Glutamatergic neuron (in vitro differentiated cells): ENCODE data around the gene DKK3. TPM values are rescaled to one million over a fixed set of nuclear protein-coding genes. Genes with fewer than 3 reads are reported as not detected.

ENCODE experiments used
- DNase-seq: peaks from one replicate; pipeline ENCODE4 v3.0.0; 2022
- H3K27ac Mint-ChIP-seq: one replicate; pipeline ENCODE4 v1.8.0; 2020; ENCODE audit warnings: mild to moderate bottlenecking, mixed read lengths, inconsistent platforms; ENCODE audit not compliant: unreplicated experiment
- H3K27me3 Mint-ChIP-seq: one replicate; pipeline ENCODE4 v1.8.0; 2020; ENCODE audit warnings: mild to moderate bottlenecking, moderate library complexity, mixed read lengths, inconsistent platforms; ENCODE audit not compliant: unreplicated experiment
- H3K36me3 Mint-ChIP-seq: one replicate; pipeline ENCODE4 v1.8.0; 2020; ENCODE audit warnings: mild to moderate bottlenecking, mixed read lengths, inconsistent platforms; ENCODE audit not compliant: unreplicated experiment
- H3K4me1 Mint-ChIP-seq: one replicate; pipeline ENCODE4 v1.8.0; 2020; ENCODE audit warnings: mild to moderate bottlenecking, low read depth, mixed read lengths, inconsistent platforms; ENCODE audit not compliant: unreplicated experiment
- H3K4me3 Mint-ChIP-seq: one replicate; pipeline ENCODE4 v1.8.0; 2020; ENCODE audit warnings: mild to moderate bottlenecking, mixed read lengths, inconsistent platforms; ENCODE audit not compliant: unreplicated experiment
- H3K9me3 Mint-ChIP-seq: one replicate; pipeline ENCODE4 v1.8.0; 2020; ENCODE audit warnings: mild to moderate bottlenecking, moderate library complexity, mixed read lengths, inconsistent platforms; ENCODE audit not compliant: unreplicated experiment
- CTCF ChIP-seq: fragments of 200-600 bp; sonication (generic); IDR thresholded peaks from one replicate; pipeline ENCODE4 v1.5.0; 2021; ENCODE audit not compliant: partially characterized antibody, unreplicated experiment
- total RNA-seq: library from RNA; stranded (reverse); fragmentation: NEBNext Ultra II Directional; extraction: Animal tissue kit (Norgen Biotek cat#: 25700); gene quantifications from one replicate; pipeline ENCODE4 v1.2.1, GENCODE V29; 2021; ENCODE audit not compliant: unreplicated experiment

The DKK3 gene
- total RNA-seq, 1 donor from 2014 or later, result 131 TPM

DNA sequence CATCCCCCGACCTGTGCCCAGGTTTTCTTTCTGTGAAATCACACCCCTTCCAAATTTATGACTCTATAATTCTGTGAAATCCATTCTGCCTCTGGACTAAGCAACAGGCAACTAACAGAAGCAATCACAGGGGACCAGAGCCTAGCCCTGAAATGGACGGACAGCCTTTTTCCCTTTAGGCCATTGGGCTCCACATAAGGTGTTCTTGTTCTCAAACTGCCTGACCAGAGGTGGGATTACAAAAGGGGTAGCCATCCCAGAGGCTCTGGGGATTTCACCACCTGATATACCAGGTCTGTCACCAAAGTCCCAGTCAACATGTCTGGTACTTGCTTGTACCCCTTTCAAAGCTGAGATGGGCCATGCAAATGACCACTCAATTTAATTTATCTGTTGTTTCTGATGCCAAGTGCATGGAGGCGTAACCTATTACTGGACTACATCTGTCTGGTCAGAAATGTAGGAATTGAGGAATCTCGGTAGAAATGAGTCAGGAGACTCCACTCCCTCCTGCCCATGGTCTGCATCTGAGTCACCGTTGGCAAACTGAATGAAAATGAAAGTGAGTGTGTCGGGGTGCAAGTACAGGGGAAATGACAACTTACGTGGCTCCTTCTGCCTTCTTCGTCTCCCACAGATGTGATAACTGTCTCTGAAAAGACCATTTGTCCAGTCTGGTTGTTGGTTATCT, 10.2 kb downstream of the DKK3 start:
- TF ChIP-seq CTCF, result no peak
- DNase-seq, result no peak
- H3K27me3 Mint-ChIP-seq, result peaks cover 7% of the 10 kb centered on the region
- peaks cover 53% of the 10 kb centered on the region for H3K4me1 Mint-ChIP-seq
- peak overlapping the region; percentile 42 for H3K4me3 Mint-ChIP-seq
- H3K9me3 Mint-ChIP-seq, result peaks cover 15% of the 10 kb centered on the region
- peak overlapping the region; percentile 38 for H3K27ac Mint-ChIP-seq
- H3K36me3 Mint-ChIP-seq, result peaks cover 2% of the 10 kb centered on the region

- TF ChIP-seq CTCF, result no peak
- DNase-seq, result no peak
- no peaks in the 10 kb centered on the region for H3K36me3 Mint-ChIP-seq
- peaks cover 7% of the 10 kb centered on the region for H3K27me3 Mint-ChIP-seq
- H3K4me3 Mint-ChIP-seq, result peak overlapping the region; percentile 79
- peaks cover 55% of the 10 kb centered on the region for H3K4me1 Mint-ChIP-seq
- H3K27ac Mint-ChIP-seq, result peak overlapping the region; percentile 98
- peaks cover 14% of the 10 kb centered on the region for H3K9me3 Mint-ChIP-seq
These were observed 11.4 kb downstream of the DKK3 start for GRCh38 chr11:11997049-11997322.

DNA sequence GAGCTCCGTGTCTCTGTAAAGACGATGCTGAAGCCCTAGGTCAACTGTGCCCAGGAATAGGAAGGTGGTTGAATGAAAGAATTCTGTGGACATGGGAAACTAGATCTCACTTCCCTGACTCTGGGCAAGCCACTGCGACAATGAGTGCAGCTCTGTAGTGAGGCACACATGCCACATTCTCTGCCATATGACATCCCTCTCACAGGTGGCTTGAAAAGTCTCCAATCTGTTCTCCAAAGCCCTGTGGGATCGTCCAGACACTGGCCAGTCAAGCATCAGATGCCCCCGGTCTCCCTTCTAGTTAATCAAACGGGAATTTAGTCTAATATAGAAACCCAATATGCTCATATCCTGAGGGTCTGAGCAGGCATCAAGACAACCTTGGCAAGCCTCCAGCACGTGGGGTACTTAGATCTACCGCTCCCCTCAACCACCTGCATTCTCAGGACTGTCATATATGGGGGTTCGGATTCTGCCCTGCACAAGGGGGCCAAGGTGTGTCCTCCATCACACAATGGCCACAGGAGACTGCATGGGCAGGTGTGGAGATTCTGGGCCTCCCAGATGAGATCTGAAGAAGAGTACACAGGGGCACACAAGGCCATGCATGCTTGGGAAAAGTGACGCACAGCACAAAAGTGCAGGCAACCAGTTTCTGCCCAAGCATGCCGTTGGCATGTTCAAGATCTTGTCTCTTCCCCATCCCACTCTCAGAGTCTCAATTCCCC, 11.9 kb downstream of the DKK3 start:
- Mint-ChIP-seq H3K27ac (peak overlapping the region; percentile 98), H3K27me3 (peaks cover 7% of the 10 kb centered on the region), H3K9me3 (peaks cover 14% of the 10 kb centered on the region), H3K36me3 (peaks cover 3% of the 10 kb centered on the region), H3K4me3 (peak overlapping the region; percentile 79), H3K4me1 (peaks cover 56% of the 10 kb centered on the region)
- DNase-seq, result peak; percentile 35
- TF ChIP-seq CTCF, result no peak

- no peak for DNase-seq
- peaks cover 14% of the 10 kb centered on the region for H3K9me3 Mint-ChIP-seq
- no peak overlapping the region for H3K4me3 Mint-ChIP-seq
- H3K27me3 Mint-ChIP-seq, result peaks cover 8% of the 10 kb centered on the region
- peaks cover 56% of the 10 kb centered on the region for H3K4me1 Mint-ChIP-seq
- TF ChIP-seq CTCF, result no peak
- H3K36me3 Mint-ChIP-seq, result peaks cover 8% of the 10 kb centered on the region
- H3K27ac Mint-ChIP-seq, result peak overlapping the region; percentile 98
These were observed 12.8 kb downstream of the DKK3 start for GRCh38 chr11:11995601-11996000.

- Mint-ChIP-seq H3K27me3 (peaks cover 10% of the 10 kb centered on the region), H3K27ac (peak overlapping the region; percentile 63), H3K9me3 (peaks cover 16% of the 10 kb centered on the region), H3K4me1 (peaks cover 56% of the 10 kb centered on the region), H3K4me3 (peak overlapping the region; percentile 28), H3K36me3 (peaks cover 11% of the 10 kb centered on the region)
- no peak for TF ChIP-seq CTCF
- no peak for DNase-seq
These were observed 14.6 kb downstream of the DKK3 start for GRCh38 chr11:11993839-11994238.
